Panc1 (cell line): ENCODE data around the gene BBX. TPM values are rescaled to one million over a fixed set of nuclear protein-coding genes. Genes with fewer than 3 reads are reported as not detected.

ENCODE experiments used
- ATAC-seq: fragments of 200-7000 bp; cut with Tn5 transposase; 2 replicates; pipeline ENCODE4 v1.9.1; 2020; ENCODE audit warnings: mild to moderate bottlenecking, moderate library complexity
- BruUV-seq: library from RNA; stranded (reverse); fragments of 400-500 nt; replicated peaks from 2 replicates; lab custom pipeline; 2021; lab: Mats Ljungman, UMichigan
- CTCF ChIA-PET: fragments of 300-600 bp; sonication (Branson Sonifier 250); formaldehyde crosslinking; loops from one replicate; lab custom pipeline; 2022; ENCODE audit warnings: antibody characterized with exemption; lab: Charles Lee
- POLR2A ChIA-PET: fragments of 300-600 bp; sonication (Branson Sonifier 250); formaldehyde crosslinking; loops from one replicate; lab custom pipeline; 2022; ENCODE audit warnings: antibody characterized with exemption; lab: Charles Lee
- DNase-seq: peaks from one replicate; pipeline ENCODE4 v3.0.0-alpha.2; 2010; ENCODE audit warnings: low read depth, low spot score
- H3K27ac ChIP-seq: 2 replicates; pipeline ENCODE4 v1.5.1; 2011; ENCODE audit warnings: mild to moderate bottlenecking, low read length, inconsistent platforms
- H3K27me3 ChIP-seq: fragments of 200-500 bp; sonication (Bioruptor generic); 2 replicates; pipeline ENCODE4 v1.6.0; 2014; ENCODE audit warnings: low read length, inconsistent platforms; ENCODE audit not compliant: control insufficient read depth, insufficient read depth
- H3K36me3 ChIP-seq: fragments of 200-500 bp; sonication (Bioruptor generic); 2 replicates; pipeline ENCODE4 v1.5.1; 2014; ENCODE audit warnings: inconsistent platforms, mild to moderate bottlenecking, low read length, moderate library complexity; ENCODE audit not compliant: control insufficient read depth, insufficient read depth
- H3K4me1 ChIP-seq: 2 replicates; pipeline ENCODE4 v1.5.1; 2011; ENCODE audit warnings: inconsistent platforms, mild to moderate bottlenecking, low read length, moderate library complexity; ENCODE audit not compliant: control insufficient read depth, insufficient read depth
- H3K4me3 ChIP-seq, 2 experiments: 2 replicates each; pipeline ENCODE4 v1.5.1; 2011 to 2012; ENCODE audit warnings: low read depth in 2 of 2, low read length in 2 of 2, mild to moderate bottlenecking in 2 of 2, inconsistent platforms in 1 of 2, moderate library complexity in 1 of 2
- H3K9me3 ChIP-seq: fragments of 200-500 bp; sonication (Bioruptor generic); 2 replicates; pipeline ENCODE4 v1.5.1; 2014; ENCODE audit warnings: low read depth, mild to moderate bottlenecking, inconsistent platforms, low read length, moderate library complexity; ENCODE audit not compliant: control insufficient read depth, insufficient read depth
- CTCF ChIP-seq: fragments of 450-650 bp; IDR thresholded peaks from 2 replicates; pipeline ENCODE4 v1.5.1; 2017; ENCODE audit warnings: mild to moderate bottlenecking
- POLR2AphosphoS5 ChIP-seq: IDR thresholded peaks from 2 replicates; pipeline ENCODE4 v1.6.1; 2012; ENCODE audit warnings: mild to moderate bottlenecking, low read depth, low read length, moderate library complexity
- SIN3A ChIP-seq: IDR thresholded peaks from 2 replicates; pipeline ENCODE4 v1.6.1; 2012; ENCODE audit warnings: low read depth, mild to moderate bottlenecking, low read length, moderate library complexity, borderline replicate concordance; ENCODE audit not compliant: insufficient read depth
- TCF7L2 ChIP-seq: IDR thresholded peaks from 2 replicates; pipeline ENCODE4 v1.6.1; 2011; ENCODE audit warnings: mild to moderate bottlenecking, low read depth, low read length, inconsistent platforms
- in situ Hi-C: cut with HindIII; loops from 2 replicates; pipeline ENCODE4 v1.10.0; 2016; ENCODE audit warnings: low sequenced_read_pairs, low pct_unique_long_range_greater_than_20kb
- intact Hi-C: fragments of 100-400 bp; cut with micrococcal nuclease; formaldehyde crosslinking; loops from one replicate; pipeline ENCODE4 v1.10.0; 2022; ENCODE audit not compliant: unreplicated experiment
- total RNA-seq: library from RNA; stranded (reverse); gene quantifications from one replicate; pipeline ENCODE4 v1.2.1, GENCODE V29; 2021; ENCODE audit not compliant: unreplicated experiment
- TF ChIP-seq, protein P1 (sequence below), 2 experiments: IDR thresholded peaks; 2 replicates each; pipeline ENCODE4 v1.6.1; 2011 to 2012; ENCODE audit warnings: low read depth in 2 of 2, control low read depth in 1 of 2, low read length in 1 of 2, mild to moderate bottlenecking in 1 of 2, moderate library complexity in 1 of 2; ENCODE audit not compliant: insufficient read depth in 1 of 2

BBX gene
- total RNA-seq, 1 experiment from 2014 or later = 28.5 TPM

GRCh38 chr3:107790612-107791011 is 267.9 kb downstream of the BBX start:
- Histone ChIP-seq H3K9me3 (no peaks in the 10 kb centered on the region), H3K36me3 (no peaks in the 10 kb centered on the region), H3K4me1 (no peaks in the 10 kb centered on the region), H3K4me3 (no peak overlapping the region), H3K27me3 (no peaks in the 10 kb centered on the region), H3K27ac (no peak overlapping the region)
- POLR2A ChIA-PET = no interaction called here
- CTCF ChIA-PET = no interaction called here
- BruUV-seq = no TSS peak
- intact Hi-C loops (no loop called here), in situ Hi-C loops (no loop called here)
- no peak for TF ChIP-seq TCF7L2
- TF ChIP-seq, protein P1, sequence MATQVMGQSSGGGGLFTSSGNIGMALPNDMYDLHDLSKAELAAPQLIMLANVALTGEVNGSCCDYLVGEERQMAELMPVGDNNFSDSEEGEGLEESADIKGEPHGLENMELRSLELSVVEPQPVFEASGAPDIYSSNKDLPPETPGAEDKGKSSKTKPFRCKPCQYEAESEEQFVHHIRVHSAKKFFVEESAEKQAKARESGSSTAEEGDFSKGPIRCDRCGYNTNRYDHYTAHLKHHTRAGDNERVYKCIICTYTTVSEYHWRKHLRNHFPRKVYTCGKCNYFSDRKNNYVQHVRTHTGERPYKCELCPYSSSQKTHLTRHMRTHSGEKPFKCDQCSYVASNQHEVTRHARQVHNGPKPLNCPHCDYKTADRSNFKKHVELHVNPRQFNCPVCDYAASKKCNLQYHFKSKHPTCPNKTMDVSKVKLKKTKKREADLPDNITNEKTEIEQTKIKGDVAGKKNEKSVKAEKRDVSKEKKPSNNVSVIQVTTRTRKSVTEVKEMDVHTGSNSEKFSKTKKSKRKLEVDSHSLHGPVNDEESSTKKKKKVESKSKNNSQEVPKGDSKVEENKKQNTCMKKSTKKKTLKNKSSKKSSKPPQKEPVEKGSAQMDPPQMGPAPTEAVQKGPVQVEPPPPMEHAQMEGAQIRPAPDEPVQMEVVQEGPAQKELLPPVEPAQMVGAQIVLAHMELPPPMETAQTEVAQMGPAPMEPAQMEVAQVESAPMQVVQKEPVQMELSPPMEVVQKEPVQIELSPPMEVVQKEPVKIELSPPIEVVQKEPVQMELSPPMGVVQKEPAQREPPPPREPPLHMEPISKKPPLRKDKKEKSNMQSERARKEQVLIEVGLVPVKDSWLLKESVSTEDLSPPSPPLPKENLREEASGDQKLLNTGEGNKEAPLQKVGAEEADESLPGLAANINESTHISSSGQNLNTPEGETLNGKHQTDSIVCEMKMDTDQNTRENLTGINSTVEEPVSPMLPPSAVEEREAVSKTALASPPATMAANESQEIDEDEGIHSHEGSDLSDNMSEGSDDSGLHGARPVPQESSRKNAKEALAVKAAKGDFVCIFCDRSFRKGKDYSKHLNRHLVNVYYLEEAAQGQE (IDR thresholded peaks at IDR 0.05; ENCODE audit: insufficient read depth in 1 of 2, low read depth in 2 of 2, low read length in 1 of 2) = no peak
- TF ChIP-seq SIN3A = no peak
- TF ChIP-seq POLR2AphosphoS5 = no peak
- TF ChIP-seq CTCF = no peak
- no peak for ATAC-seq
- DNase-seq = no peak

DNA sequence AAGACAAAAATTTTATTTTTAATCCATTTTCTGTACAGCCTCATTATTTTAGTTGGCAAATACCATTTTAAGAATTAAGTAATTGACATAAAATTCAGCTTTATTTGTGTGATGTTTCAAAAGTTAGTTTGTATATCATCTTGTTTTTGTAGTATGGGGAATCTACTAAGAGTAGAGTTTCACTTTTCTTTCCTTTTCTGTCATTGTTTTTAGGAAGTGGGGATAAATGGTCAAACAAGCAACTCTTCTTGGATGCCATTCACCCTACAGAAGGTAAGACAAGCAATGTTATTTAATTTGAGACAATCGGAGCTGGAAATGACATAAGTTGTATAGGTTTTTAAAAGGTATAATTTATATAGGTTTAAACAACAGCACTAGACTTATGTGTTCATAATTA is 268.3 kb downstream of the BBX start:
- ATAC-seq = no peak
- H3K27ac ChIP-seq = no peak overlapping the region
- intact Hi-C loops = no loop called here
- in situ Hi-C loops = no loop called here
- no peaks in the 10 kb centered on the region for H3K27me3 ChIP-seq
- H3K9me3 ChIP-seq = no peaks in the 10 kb centered on the region
- TF ChIP-seq CTCF = no peak
- no peak for TF ChIP-seq SIN3A
- no peak for TF ChIP-seq POLR2AphosphoS5
- TF ChIP-seq, protein P1 (IDR thresholded peaks at IDR 0.05; ENCODE audit: insufficient read depth in 1 of 2, low read depth in 2 of 2, low read length in 1 of 2) = no peak
- no peak for TF ChIP-seq TCF7L2
- no peak overlapping the region for H3K4me3 ChIP-seq
- ChIA-PET CTCF (interaction anchor here (0.5 kb wide), 1 partner anchor 50 kb away, joined by 3 read pairs; no protein-coding TSS in a partner anchor), POLR2A (no interaction called here)
- DNase-seq = no peak
- H3K4me1 ChIP-seq = no peaks in the 10 kb centered on the region
- H3K36me3 ChIP-seq = no peaks in the 10 kb centered on the region
- no TSS peak for BruUV-seq
